WTC11 (cell line): ENCODE measurements around the gene PMFBP1. TPM values are rescaled to one million over a fixed set of nuclear protein-coding genes. Genes with fewer than 3 reads are reported as not detected.

Source experiments
- ATAC-seq: fragments of 200-7000 bp; cut with Tn5 transposase; 2 replicates; pipeline ENCODE4 v1.10.0; 2021; ENCODE audit warnings: mild to moderate bottlenecking, moderate library complexity
- CTCF ChIA-PET: fragments of 300-600 bp; sonication (Branson Sonifier 250); formaldehyde crosslinking; loops from one replicate; lab custom pipeline; 2021; ENCODE audit warnings: antibody characterized with exemption; lab: Charles Lee
- POLR2A ChIA-PET: fragments of 350-600 bp; sonication (Branson Sonifier 250); formaldehyde crosslinking; loops from one replicate; lab custom pipeline; 2021; ENCODE audit warnings: antibody characterized with exemption; lab: Charles Lee
- DNase-seq: peaks from one replicate; pipeline ENCODE4 v3.0.0; 2021; ENCODE audit warnings: low spot score
- H3K27ac Mint-ChIP-seq: 2 replicates; pipeline ENCODE4 v1.8.0; 2021; ENCODE audit warnings: mixed read lengths
- H3K27me3 Mint-ChIP-seq: 2 replicates; pipeline ENCODE4 v1.8.0; 2021; ENCODE audit warnings: low read depth, mild to moderate bottlenecking, moderate library complexity, mixed read lengths
- H3K36me3 Mint-ChIP-seq: 2 replicates; pipeline ENCODE4 v1.8.0; 2021; ENCODE audit warnings: mixed read lengths
- H3K4me1 Mint-ChIP-seq: 2 replicates; pipeline ENCODE4 v1.8.0; 2022; ENCODE audit warnings: mixed read lengths
- H3K4me3 Mint-ChIP-seq: 2 replicates; pipeline ENCODE4 v1.8.0; 2021; ENCODE audit warnings: mild to moderate bottlenecking, moderate library complexity, mixed read lengths
- H3K9me3 Mint-ChIP-seq: 2 replicates; pipeline ENCODE4 v1.8.0; 2021; ENCODE audit warnings: mixed read lengths
- ATF3 ChIP-seq: sonication (generic); formaldehyde crosslinking; conservative IDR thresholded peaks from 2 replicates; pipeline ENCODE4 v1.8.1; 2022; ENCODE audit warnings: mild to moderate bottlenecking, missing genetic modification reagents
- ELF4 ChIP-seq: sonication (generic); formaldehyde crosslinking; IDR thresholded peaks from 2 replicates; pipeline ENCODE4 v1.8.1; 2022; ENCODE audit warnings: low read depth, mild to moderate bottlenecking, moderate library complexity, missing genetic modification reagents
- ERG ChIP-seq: fragments of 250-450 bp; sonication (Bioruptor Pico); IDR thresholded peaks from 2 replicates; pipeline ENCODE4 v1.8.0; 2021; ENCODE audit warnings: mild to moderate bottlenecking
- FOXP1 ChIP-seq: sonication (generic); formaldehyde crosslinking; IDR thresholded peaks from 2 replicates; pipeline ENCODE4 v1.8.0; 2022; ENCODE audit warnings: missing genetic modification reagents, mild to moderate bottlenecking, moderate library complexity, borderline replicate concordance
- IRF2 ChIP-seq: sonication (generic); formaldehyde crosslinking; IDR thresholded peaks from 2 replicates; pipeline ENCODE4 v1.8.0; 2022; ENCODE audit warnings: low read depth, missing genetic modification reagents, borderline replicate concordance
- KAT7 ChIP-seq: sonication (generic); formaldehyde crosslinking; IDR thresholded peaks from 2 replicates; pipeline ENCODE4 v1.8.1; 2023; ENCODE audit warnings: missing genetic modification reagents, mild to moderate bottlenecking, borderline replicate concordance
- MXD4 ChIP-seq: fragments of 250-450 bp; sonication (Bioruptor Pico); IDR thresholded peaks from 2 replicates; pipeline ENCODE4 v1.8.0; 2021; ENCODE audit warnings: mild to moderate bottlenecking, moderate library complexity, borderline replicate concordance
- NFATC4 ChIP-seq: fragments of 250-450 bp; sonication (Bioruptor Pico); IDR thresholded peaks from 2 replicates; pipeline ENCODE4 v1.9.0; 2021; ENCODE audit warnings: mild to moderate bottlenecking
- NFE2L1 ChIP-seq: sonication (generic); formaldehyde crosslinking; IDR thresholded peaks from 2 replicates; pipeline ENCODE4 v1.8.1; 2023; ENCODE audit warnings: missing genetic modification reagents
- NR3C1 ChIP-seq: sonication (generic); formaldehyde crosslinking; conservative IDR thresholded peaks from 2 replicates; pipeline ENCODE4 v1.8.1; 2023; ENCODE audit warnings: low read depth, mild to moderate bottlenecking, missing genetic modification reagents
- OVOL2 ChIP-seq: fragments of 250-450 bp; sonication (Bioruptor Pico); IDR thresholded peaks from 2 replicates; pipeline ENCODE4 v1.9.0; 2021; ENCODE audit warnings: mild to moderate bottlenecking, borderline replicate concordance
- SP1 ChIP-seq: sonication (generic); formaldehyde crosslinking; conservative IDR thresholded peaks from 2 replicates; pipeline ENCODE4 v1.8.1; 2022; ENCODE audit warnings: missing genetic modification reagents
- STAT6 ChIP-seq: sonication (generic); formaldehyde crosslinking; conservative IDR thresholded peaks from 2 replicates; pipeline ENCODE4 v1.8.1; 2023; ENCODE audit warnings: mild to moderate bottlenecking, low read depth, missing genetic modification reagents, moderate library complexity
- TP53 ChIP-seq: sonication (generic); formaldehyde crosslinking; IDR thresholded peaks from 2 replicates; pipeline ENCODE4 v1.8.1; 2023; ENCODE audit warnings: mild to moderate bottlenecking, missing genetic modification reagents
- USF2 ChIP-seq: sonication (generic); formaldehyde crosslinking; IDR thresholded peaks from 2 replicates; pipeline ENCODE4 v1.8.1; 2023; ENCODE audit warnings: mild to moderate bottlenecking, missing genetic modification reagents, moderate library complexity
- ZBTB43 ChIP-seq: sonication (generic); formaldehyde crosslinking; IDR thresholded peaks from 2 replicates; pipeline ENCODE4 v1.8.1; 2023; ENCODE audit warnings: mild to moderate bottlenecking, missing genetic modification reagents
- ZNF219 ChIP-seq: sonication (generic); formaldehyde crosslinking; IDR thresholded peaks from 2 replicates; pipeline ENCODE4 v1.8.0; 2023; ENCODE audit warnings: missing genetic modification reagents, mild to moderate bottlenecking, borderline replicate concordance
- ZNF232 ChIP-seq: sonication (generic); formaldehyde crosslinking; IDR thresholded peaks from 2 replicates; pipeline ENCODE4 v1.8.0; 2022; ENCODE audit warnings: mild to moderate bottlenecking, missing genetic modification reagents
- ZNF671 ChIP-seq: fragments of 250-450 bp; sonication (Bioruptor Pico); IDR thresholded peaks from 2 replicates; pipeline ENCODE4 v1.8.0; 2021; ENCODE audit warnings: mild to moderate bottlenecking
- ZSCAN18 ChIP-seq: fragments of 250-450 bp; sonication (Bioruptor Pico); IDR thresholded peaks from 2 replicates; pipeline ENCODE4 v2.1.2; 2022; ENCODE audit warnings: mild to moderate bottlenecking, moderate library complexity
- total RNA-seq: library from RNA; stranded (reverse); gene quantifications from 3 replicates; pipeline ENCODE4 v1.2.3, GENCODE V29; 2021

Gene PMFBP1
- total RNA-seq, 1 experiment from 2014 or later, result 1.9 TPM

- ATAC-seq (peak; percentile 30; the same call in 1 of the 2 replicates), DNase-seq (no peak)
- TF ChIP-seq ZNF232 (CRISPR knock-in tag), result no peak
- TF ChIP-seq ERG (CRISPR knock-in tag), result no peak
- no peak for TF ChIP-seq TP53
- TF ChIP-seq ZNF671 (CRISPR knock-in tag), result no peak
- TF ChIP-seq NFATC4 (CRISPR knock-in tag), result no peak
- TF ChIP-seq NR3C1 (CRISPR knock-in tag), result no peak
- no peak for TF ChIP-seq SP1
- TF ChIP-seq STAT6 (CRISPR knock-in tag), result no peak
- no peak for TF ChIP-seq ZBTB43 (CRISPR knock-in tag)
- TF ChIP-seq IRF2, result no peak
- TF ChIP-seq ATF3, result no peak
- no peak for TF ChIP-seq USF2 (CRISPR knock-in tag)
- Mint-ChIP-seq H3K36me3 (peaks cover 5% of the 10 kb centered on the region; the same call in 1 of the 2 replicates), H3K4me3 (no peak overlapping the region), H3K27ac (no peak overlapping the region), H3K9me3 (no peaks in the 10 kb centered on the region), H3K27me3 (no peaks in the 10 kb centered on the region; the same call in 1 of the 2 replicates), H3K4me1 (peaks cover 18% of the 10 kb centered on the region)
- ChIA-PET POLR2A (no interaction called here), CTCF (interaction anchor here (1.5 to 4.3 kb wide), 2 partner anchors 20 to 64 kb away, joined by 7 to 25 read pairs; no protein-coding TSS in a partner anchor)
These were observed 40.9 kb downstream of the PMFBP1 start for GRCh38 chr16:72131036-72131435.

- ATAC-seq (no peak), DNase-seq (no peak)
- H3K27me3 Mint-ChIP-seq, result no peaks in the 10 kb centered on the region; the same call in 1 of the 2 replicates
- peaks cover 25% of the 10 kb centered on the region for H3K4me1 Mint-ChIP-seq
- ChIA-PET POLR2A (no interaction called here), CTCF (interaction anchor here (1.5 to 4.3 kb wide), 2 partner anchors 20 to 65 kb away, joined by 7 to 25 read pairs; no protein-coding TSS in a partner anchor)
- H3K4me3 Mint-ChIP-seq, result no peak overlapping the region
- TF ChIP-seq ZNF671 (CRISPR knock-in tag), result no peak
- no peak for TF ChIP-seq IRF2
- H3K9me3 Mint-ChIP-seq, result no peaks in the 10 kb centered on the region
- H3K36me3 Mint-ChIP-seq, result peaks cover 5% of the 10 kb centered on the region; the same call in 1 of the 2 replicates
- no peak overlapping the region for H3K27ac Mint-ChIP-seq
These were observed 41.8 kb downstream of the PMFBP1 start for GRCh38 chr16:72129976-72130656.

GRCh38 chr16:72128701-72129100 lies 43.3 kb downstream of the PMFBP1 start:
- no peak overlapping the region for H3K4me3 Mint-ChIP-seq
- CTCF ChIA-PET, result interaction anchor here (1.1 to 4.3 kb wide), 3 partner anchors 22 to 338 kb away, joined by 3 to 25 read pairs (median 6); no protein-coding TSS in a partner anchor
- peaks cover 27% of the 10 kb centered on the region for H3K4me1 Mint-ChIP-seq
- no peaks in the 10 kb centered on the region for H3K9me3 Mint-ChIP-seq
- no peak overlapping the region for H3K27ac Mint-ChIP-seq
- no peaks in the 10 kb centered on the region; the same call in 1 of the 2 replicates for H3K27me3 Mint-ChIP-seq
- H3K36me3 Mint-ChIP-seq, result peaks cover 5% of the 10 kb centered on the region; the same call in 1 of the 2 replicates
- DNase-seq (no peak), ATAC-seq (peak; percentile 13; the same call in 1 of the 2 replicates)
- no peak for TF ChIP-seq MXD4 (CRISPR knock-in tag)
- no peak for TF ChIP-seq FOXP1 (CRISPR knock-in tag)
- no peak for TF ChIP-seq ZNF219 (CRISPR knock-in tag)
- no peak for TF ChIP-seq NFE2L1
- TF ChIP-seq SP1, result no peak
- TF ChIP-seq ERG (CRISPR knock-in tag), result no peak
- TF ChIP-seq KAT7, result no peak
- no peak for TF ChIP-seq ZSCAN18 (CRISPR knock-in tag)
- no peak for TF ChIP-seq ZBTB43 (CRISPR knock-in tag)
- TF ChIP-seq ELF4 (CRISPR knock-in tag), result no peak
- no peak for TF ChIP-seq OVOL2 (CRISPR knock-in tag)
- POLR2A ChIA-PET, result interaction anchor here (0.5 kb wide), 1 partner anchor 234 kb away, joined by 3 read pairs; no protein-coding TSS in a partner anchor
